ENCODE measurements around the gene FCN2. TPM values are rescaled to one million over a fixed set of nuclear protein-coding genes. Genes with fewer than 3 reads are reported as not detected.

Gene FCN2
- total RNA-seq, 6 experiments from 2014 or later, result 46.6 to 116 (median 77.3) TPM

DNA sequence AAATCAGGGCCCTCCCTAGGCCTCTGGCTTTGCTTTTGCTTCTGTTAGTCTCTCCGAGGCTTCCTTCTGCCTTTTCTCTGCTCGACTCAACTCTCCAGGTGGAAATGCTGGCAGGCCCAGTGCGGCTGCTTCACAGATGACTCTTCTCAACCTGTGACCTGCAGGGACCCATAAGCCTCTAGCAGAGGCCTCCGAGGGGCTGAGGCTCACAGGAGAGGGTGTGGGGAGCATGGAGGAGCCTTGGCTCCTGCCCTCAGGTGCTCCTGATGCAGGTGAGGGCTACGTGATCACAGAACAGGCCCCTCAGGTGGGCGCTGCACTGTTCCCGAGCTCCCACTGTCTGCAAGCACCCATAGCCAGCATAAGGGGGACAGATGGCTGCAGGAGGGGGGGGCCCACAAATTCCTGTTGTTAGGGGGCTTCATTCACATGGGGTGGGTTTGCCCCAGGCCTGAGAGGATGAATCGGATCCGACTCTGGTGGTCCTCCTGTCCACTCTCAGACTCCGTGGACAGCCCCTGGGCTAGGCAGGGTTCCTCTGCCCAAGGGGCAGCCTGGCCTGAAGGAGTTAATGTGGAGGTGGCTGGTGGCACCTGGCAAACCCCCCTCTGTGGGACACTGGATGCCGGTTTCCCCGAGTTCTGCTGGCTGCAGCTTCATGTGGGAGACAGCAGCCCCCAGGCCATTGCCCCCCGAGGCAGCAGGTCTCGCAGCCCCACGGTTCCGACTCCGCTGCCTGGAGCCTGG is 10.9 kb upstream of the FCN2 start:
- WGBS (ENCODE audit: insufficient coverage, low coverage, low lambda C conversion rate, missing lambda C conversion rate), result 80% methylated on average over 1 of the region's 17 CpGs
- peak in 1 of 3 donors; percentile 39 for DNase-seq
- Histone ChIP-seq H3K4me1 (no peaks in the 10 kb centered on the region), H3K27me3 (no peaks in the 10 kb centered on the region), H3K4me3 (no peak overlapping the region), H3K27ac (no peak overlapping the region), H3K9me3 (no peaks in the 10 kb centered on the region), H3K36me3 (no peaks in the 10 kb centered on the region)
- intact Hi-C loops (cut with DNase I), result no loop called here
- no peak for TF ChIP-seq POLR2A (IDR thresholded peaks at IDR 0.05)
- no peak for TF ChIP-seq CTCF (IDR thresholded peaks at IDR 0.05)
- no peak for ATAC-seq

- Histone ChIP-seq H3K4me1 (no peaks in the 10 kb centered on the region), H3K36me3 (no peaks in the 10 kb centered on the region), H3K9me3 (no peaks in the 10 kb centered on the region), H3K27me3 (no peaks in the 10 kb centered on the region), H3K4me3 (no peak overlapping the region), H3K27ac (no peak overlapping the region)
- intact Hi-C loops (cut with DNase I), result no loop called here
- WGBS (ENCODE audit: insufficient coverage, low coverage, low lambda C conversion rate, missing lambda C conversion rate), result 80% methylated on average over 1 of the region's 11 CpGs
- DNase-seq, result no peak
- no peak for ATAC-seq
- no peak for TF ChIP-seq POLR2A (IDR thresholded peaks at IDR 0.05)
- no peak for TF ChIP-seq CTCF (IDR thresholded peaks at IDR 0.05)
Observed at GRCh38 chr9:134870301-134870694, 10.3 kb upstream of the FCN2 start.

DNA sequence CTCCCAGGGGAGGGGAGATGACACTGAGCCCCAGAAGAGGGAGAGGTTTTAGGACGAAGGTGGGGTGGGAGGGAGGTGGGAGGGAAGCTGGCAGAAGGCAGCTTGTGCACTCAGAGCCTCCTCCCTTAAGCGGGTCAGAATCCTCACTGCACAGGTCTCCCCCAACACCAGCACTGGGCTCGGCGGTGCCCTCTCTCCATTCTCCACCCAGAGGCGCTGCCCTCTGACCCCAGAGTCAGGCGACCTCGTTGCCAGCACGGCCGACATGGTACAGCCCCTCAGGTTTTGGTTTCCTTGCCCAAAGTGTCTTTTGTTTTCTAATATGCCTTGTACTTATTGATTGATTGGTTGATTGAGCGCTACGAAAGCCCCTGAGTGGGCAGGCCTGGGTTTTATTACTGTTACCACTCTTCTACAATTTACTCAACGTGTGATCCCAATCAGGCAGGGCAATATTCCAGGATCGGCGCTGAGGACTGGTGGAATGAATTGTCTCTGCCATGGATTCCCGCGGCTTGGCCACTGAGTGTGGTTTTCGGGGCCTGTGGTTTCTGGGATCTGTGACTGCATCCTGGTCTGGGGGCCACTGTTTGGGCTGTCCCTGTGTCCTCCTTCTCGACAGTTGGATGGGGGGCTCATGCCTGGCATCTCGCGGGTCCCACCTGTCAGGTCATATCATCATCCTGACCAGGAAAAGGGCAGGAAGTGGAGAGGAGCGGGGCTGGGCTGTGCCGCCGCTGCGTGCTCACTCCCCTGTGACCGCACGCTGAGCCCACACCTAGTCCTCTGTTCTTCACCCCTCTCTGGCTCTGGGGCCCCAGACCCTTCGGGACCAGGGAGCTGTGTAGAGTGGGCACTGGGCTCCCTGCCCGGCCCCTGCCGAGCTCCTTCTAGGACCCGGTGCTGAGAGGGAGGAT is 9.6 kb upstream of the FCN2 start:
- H3K9me3 ChIP-seq, result no peaks in the 10 kb centered on the region
- WGBS (ENCODE audit: insufficient coverage, low coverage, low lambda C conversion rate, missing lambda C conversion rate), result 69% methylated on average over 13 of the region's 30 CpGs
- DNase-seq (peak in 1 of 3 donors; percentile 38), ATAC-seq (peak in 2 of 4 donors; percentile 22 to 36)
- H3K36me3 ChIP-seq, result no peaks in the 10 kb centered on the region
- no peak overlapping the region for H3K4me3 ChIP-seq
- TF ChIP-seq POLR2A (IDR thresholded peaks at IDR 0.05) (no peak), CTCF (IDR thresholded peaks at IDR 0.05) (no peak)
- no peaks in the 10 kb centered on the region for H3K4me1 ChIP-seq
- peak overlapping the region in 1 of 3 donors; percentile 15 for H3K27ac ChIP-seq
- no peaks in the 10 kb centered on the region for H3K27me3 ChIP-seq
- intact Hi-C loops (cut with DNase I), result no loop called here

DNA sequence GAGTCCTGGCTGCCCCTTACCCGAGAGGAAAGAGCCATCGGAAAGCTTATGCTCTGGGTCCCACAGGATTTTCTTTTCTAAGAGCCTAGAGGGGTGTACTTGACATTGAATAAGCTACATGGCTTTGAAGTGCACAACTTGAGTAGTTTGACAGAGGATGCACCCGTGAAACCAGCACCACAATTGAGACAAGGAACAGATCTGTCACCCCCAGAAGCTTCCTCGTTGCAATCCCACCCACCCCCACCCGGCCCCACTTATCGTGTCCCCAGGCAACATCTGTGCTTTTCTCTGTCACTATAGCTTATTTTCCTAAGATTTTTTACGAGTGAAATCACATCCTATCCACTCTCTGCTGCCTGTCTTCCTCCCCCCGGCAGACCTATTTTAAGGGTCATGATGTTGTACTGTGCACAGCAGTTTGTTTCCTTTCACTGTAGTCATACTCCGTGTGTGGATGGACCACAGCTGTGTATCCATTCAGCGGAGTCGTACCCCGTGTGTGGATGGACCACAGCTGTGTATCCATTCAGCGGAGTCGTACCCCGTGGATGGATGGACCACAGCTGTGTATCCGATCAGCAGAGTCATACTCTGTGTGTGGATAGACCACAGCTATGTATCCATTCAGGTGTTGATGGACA is 8.8 kb upstream of the FCN2 start:
- DNase-seq (peak in 1 of 3 donors; percentile 28), ATAC-seq (peak; percentile 37 to 77 (median 58))
- no peaks in the 10 kb centered on the region for H3K9me3 ChIP-seq
- no peaks in the 10 kb centered on the region for H3K4me1 ChIP-seq
- no peaks in the 10 kb centered on the region for H3K36me3 ChIP-seq
- TF ChIP-seq CTCF (IDR thresholded peaks at IDR 0.05) (no peak), POLR2A (IDR thresholded peaks at IDR 0.05) (no peak)
- intact Hi-C loops (cut with DNase I), result no loop called here
- H3K27ac ChIP-seq, result peak overlapping the region in 1 of 3 donors; percentile 15
- no peaks in the 10 kb centered on the region for H3K27me3 ChIP-seq
- H3K4me3 ChIP-seq, result no peak overlapping the region
- WGBS (ENCODE audit: insufficient coverage, low coverage, low lambda C conversion rate, missing lambda C conversion rate), result 61% methylated on average over 13 of the region's 16 CpGs
